Measurements from ENCODE around the gene DHRS3.
"Not testable (repeated sequence)": the region's sequence is repeated elsewhere in the genome, so short reads cannot be mapped to it uniquely, and the experiment has no call there.

DHRS3 gene

GRCh38 chr1:12525311-12526181 is 92.5 kb downstream of the DHRS3 start:
- peak overlapping the region; percentile 97 for H3K27ac ChIP-seq (ENCODE audit: low read depth, low read length)
- peak overlapping the region in 1 of 5 donors; percentile 22 for H3K4me3 ChIP-seq (ENCODE audit: low read depth in 1 of 5, low read length in 5 of 5)
- no peaks in the 10 kb centered on the region for H3K9me3 ChIP-seq (ENCODE audit: control insufficient read depth in 5 of 5, low read length in 5 of 5)
- H3K9ac ChIP-seq (ENCODE audit: low read length in 5 of 5) = peak overlapping the region in 2 of 5 donors; percentile 59 to 69
- peaks cover 2 to 44% (median 19%) of the 10 kb centered on the region in 5 donors for H3K4me1 ChIP-seq (ENCODE audit: control insufficient read depth in 5 of 5, insufficient read depth in 5 of 5, low read length in 5 of 5)
- no peaks in the 10 kb centered on the region for H3K27me3 ChIP-seq (ENCODE audit: control insufficient read depth in 5 of 5, insufficient read depth in 4 of 5, low read length in 5 of 5)
- H3K36me3 ChIP-seq (ENCODE audit: control insufficient read depth in 5 of 5, insufficient read depth in 5 of 5, low read length in 5 of 5) = no peaks in the 10 kb centered on the region

- no peaks in the 10 kb centered on the region for H3K36me3 ChIP-seq (ENCODE audit: control insufficient read depth in 5 of 5, insufficient read depth in 5 of 5, low read length in 5 of 5)
- no peaks in the 10 kb centered on the region for H3K27me3 ChIP-seq (ENCODE audit: control insufficient read depth in 5 of 5, insufficient read depth in 4 of 5, low read length in 5 of 5)
- H3K9me3 ChIP-seq (ENCODE audit: control insufficient read depth in 5 of 5, low read length in 5 of 5) = no peaks in the 10 kb centered on the region
- H3K4me3 ChIP-seq (ENCODE audit: low read depth in 1 of 5, low read length in 5 of 5) = no peak overlapping the region
- peak overlapping the region; percentile 97 for H3K27ac ChIP-seq (ENCODE audit: low read depth, low read length)
- H3K9ac ChIP-seq (ENCODE audit: low read length in 5 of 5) = no peak overlapping the region
- peaks cover 8 to 51% (median 21%) of the 10 kb centered on the region in 5 donors for H3K4me1 ChIP-seq (ENCODE audit: control insufficient read depth in 5 of 5, insufficient read depth in 5 of 5, low read length in 5 of 5)
Observed at GRCh38 chr1:12524266-12524665, 93.7 kb downstream of the DHRS3 start.

- H3K4me1 ChIP-seq (ENCODE audit: control insufficient read depth in 5 of 5, insufficient read depth in 5 of 5, low read length in 5 of 5) = peaks cover 8 to 50% (median 22%) of the 10 kb centered on the region in 5 donors
- H3K36me3 ChIP-seq (ENCODE audit: control insufficient read depth in 5 of 5, insufficient read depth in 5 of 5, low read length in 5 of 5); H3K4me3 ChIP-seq (ENCODE audit: low read depth in 1 of 5, low read length in 5 of 5); H3K27ac ChIP-seq (ENCODE audit: low read depth, low read length); H3K9me3 ChIP-seq (ENCODE audit: control insufficient read depth in 5 of 5, low read length in 5 of 5); H3K9ac ChIP-seq (ENCODE audit: low read length in 5 of 5); H3K27me3 ChIP-seq (ENCODE audit: control insufficient read depth in 5 of 5, insufficient read depth in 4 of 5, low read length in 5 of 5): not testable (repeated sequence)
Observed at GRCh38 chr1:12522780-12523179, 95.2 kb downstream of the DHRS3 start.

GRCh38 chr1:12521096-12521495 is 96.9 kb downstream of the DHRS3 start:
- peaks cover 8 to 37% (median 21%) of the 10 kb centered on the region in 5 donors for H3K4me1 ChIP-seq (ENCODE audit: control insufficient read depth in 5 of 5, insufficient read depth in 5 of 5, low read length in 5 of 5)
- no peaks in the 10 kb centered on the region for H3K36me3 ChIP-seq (ENCODE audit: control insufficient read depth in 5 of 5, insufficient read depth in 5 of 5, low read length in 5 of 5)
- H3K27me3 ChIP-seq (ENCODE audit: control insufficient read depth in 5 of 5, insufficient read depth in 4 of 5, low read length in 5 of 5) = no peaks in the 10 kb centered on the region
- no peak overlapping the region for H3K9ac ChIP-seq (ENCODE audit: low read length in 5 of 5)
- H3K9me3 ChIP-seq (ENCODE audit: control insufficient read depth in 5 of 5, low read length in 5 of 5) = no peaks in the 10 kb centered on the region
- no peak overlapping the region for H3K4me3 ChIP-seq (ENCODE audit: low read depth in 1 of 5, low read length in 5 of 5)
- H3K27ac ChIP-seq (ENCODE audit: low read depth, low read length) = peak overlapping the region; percentile 82

GRCh38 chr1:12519693-12520364 is 98.2 kb downstream of the DHRS3 start:
- Histone ChIP-seq H3K9me3 (ENCODE audit: control insufficient read depth in 5 of 5, low read length in 5 of 5) (no peaks in the 10 kb centered on the region), H3K4me1 (ENCODE audit: control insufficient read depth in 5 of 5, insufficient read depth in 5 of 5, low read length in 5 of 5) (peaks cover 8 to 24% (median 12%) of the 10 kb centered on the region in 5 donors), H3K27me3 (ENCODE audit: control insufficient read depth in 5 of 5, insufficient read depth in 4 of 5, low read length in 5 of 5) (no peaks in the 10 kb centered on the region), H3K4me3 (ENCODE audit: low read depth in 1 of 5, low read length in 5 of 5) (peak overlapping the region in 1 of 5 donors; percentile 48), H3K27ac (ENCODE audit: low read depth, low read length) (peak overlapping the region; percentile 82), H3K9ac (ENCODE audit: low read length in 5 of 5) (peak overlapping the region in 1 of 5 donors; percentile 5), H3K36me3 (ENCODE audit: control insufficient read depth in 5 of 5, insufficient read depth in 5 of 5, low read length in 5 of 5) (no peaks in the 10 kb centered on the region)

GRCh38 chr1:12518931-12519692 is 98.9 kb downstream of the DHRS3 start:
- H3K4me3 ChIP-seq (ENCODE audit: low read depth in 1 of 5, low read length in 5 of 5) = peak overlapping the region in 2 of 5 donors; percentile 22 to 48
- H3K27me3 ChIP-seq (ENCODE audit: control insufficient read depth in 5 of 5, insufficient read depth in 4 of 5, low read length in 5 of 5) = no peaks in the 10 kb centered on the region
- peak overlapping the region in 2 of 5 donors; percentile 66 to 82 for H3K9ac ChIP-seq (ENCODE audit: low read length in 5 of 5)
- H3K36me3 ChIP-seq (ENCODE audit: control insufficient read depth in 5 of 5, insufficient read depth in 5 of 5, low read length in 5 of 5) = no peaks in the 10 kb centered on the region
- peak overlapping the region; percentile 82 for H3K27ac ChIP-seq (ENCODE audit: low read depth, low read length)
- H3K4me1 ChIP-seq (ENCODE audit: control insufficient read depth in 5 of 5, insufficient read depth in 5 of 5, low read length in 5 of 5) = peaks cover 8 to 23% (median 12%) of the 10 kb centered on the region in 5 donors
- H3K9me3 ChIP-seq (ENCODE audit: control insufficient read depth in 5 of 5, low read length in 5 of 5) = no peaks in the 10 kb centered on the region

Measured in subcutaneous abdominal adipose tissue (tissue), 5 donors.